Loucy (cell line): ENCODE results near the gene CCDC150.

Source experiments
- H2AFZ ChIP-seq: fragments of 200-600 bp; sonication (generic); 2 replicates; pipeline ENCODE4 v1.6.0; 2016; ENCODE audit warnings: antibody characterized with exemption, mild to moderate bottlenecking, low read length, moderate library complexity
- H3F3A ChIP-seq: fragments of 200-600 bp; 2 replicates; pipeline ENCODE4 v1.6.0; 2016; ENCODE audit warnings: antibody characterized with exemption, low read depth, mild to moderate bottlenecking
- H3K27me3 ChIP-seq: fragments of 200-600 bp; sonication (generic); 2 replicates; pipeline ENCODE4 v1.6.1; 2014; ENCODE audit warnings: low read length, mild to moderate bottlenecking; ENCODE audit not compliant: insufficient read depth, poor library complexity, severe bottlenecking
- H3K36me3 ChIP-seq: fragments of 200-600 bp; sonication (generic); 2 replicates; pipeline ENCODE4 v1.6.1; 2016; ENCODE audit warnings: low read length; ENCODE audit not compliant: insufficient read depth
- H3K4me1 ChIP-seq: fragments of 200-600 bp; sonication (generic); 2 replicates; pipeline ENCODE4 v1.5.1; 2014; ENCODE audit warnings: low read length, mild to moderate bottlenecking; ENCODE audit not compliant: insufficient read depth, poor library complexity, severe bottlenecking
- H3K4me2 ChIP-seq: fragments of 200-600 bp; sonication (generic); 2 replicates; pipeline ENCODE4 v1.6.0; 2014; ENCODE audit warnings: antibody characterized with exemption, low read length, low read depth, mild to moderate bottlenecking; ENCODE audit not compliant: poor library complexity, severe bottlenecking
- H3K4me3 ChIP-seq: fragments of 200-600 bp; sonication (generic); 2 replicates; pipeline ENCODE4 v1.5.1; 2014; ENCODE audit warnings: low read length, mild to moderate bottlenecking, mixed read lengths; ENCODE audit not compliant: poor library complexity, severe bottlenecking
- H3K79me2 ChIP-seq: fragments of 200-600 bp; sonication (generic); 2 replicates; pipeline ENCODE4 v1.6.1; 2014; ENCODE audit warnings: low read length; ENCODE audit not compliant: insufficient read depth
- H3K9ac ChIP-seq: fragments of 200-600 bp; sonication (generic); 2 replicates; pipeline ENCODE4 v1.6.0; 2014; ENCODE audit warnings: mild to moderate bottlenecking, low read depth, low read length, moderate library complexity; ENCODE audit not compliant: poor library complexity, severe bottlenecking
- H3K9me2 ChIP-seq: fragments of 200-600 bp; sonication (generic); replicated peaks from 2 replicates; pipeline ENCODE4 v1.6.1; 2016; ENCODE audit warnings: low read depth, low read length, mixed read lengths
- H3K9me3 ChIP-seq: fragments of 200-600 bp; sonication (generic); 2 replicates; pipeline ENCODE4 v1.6.1; 2014; ENCODE audit warnings: mild to moderate bottlenecking, antibody characterized with exemption, low read length, low read depth; ENCODE audit not compliant: insufficient read depth
- H4K20me1 ChIP-seq: fragments of 200-600 bp; sonication (generic); 2 replicates; pipeline ENCODE4 v1.6.0; 2014; ENCODE audit warnings: antibody characterized with exemption, low read length, mild to moderate bottlenecking; ENCODE audit not compliant: insufficient read depth, poor library complexity, severe bottlenecking
- CTCF ChIP-seq: fragments of 200-600 bp; sonication (generic); conservative IDR thresholded peaks from 2 replicates; pipeline ENCODE4 v1.5.1; 2014; ENCODE audit warnings: mild to moderate bottlenecking, antibody characterized with exemption, low read length
- EZH2phosphoT487 ChIP-seq: fragments of 200-600 bp; IDR thresholded peaks from 2 replicates; pipeline ENCODE4 v1.6.1; 2018; ENCODE audit warnings: antibody characterized with exemption, mild to moderate bottlenecking, moderate library complexity, borderline replicate concordance

The CCDC150 gene

DNA sequence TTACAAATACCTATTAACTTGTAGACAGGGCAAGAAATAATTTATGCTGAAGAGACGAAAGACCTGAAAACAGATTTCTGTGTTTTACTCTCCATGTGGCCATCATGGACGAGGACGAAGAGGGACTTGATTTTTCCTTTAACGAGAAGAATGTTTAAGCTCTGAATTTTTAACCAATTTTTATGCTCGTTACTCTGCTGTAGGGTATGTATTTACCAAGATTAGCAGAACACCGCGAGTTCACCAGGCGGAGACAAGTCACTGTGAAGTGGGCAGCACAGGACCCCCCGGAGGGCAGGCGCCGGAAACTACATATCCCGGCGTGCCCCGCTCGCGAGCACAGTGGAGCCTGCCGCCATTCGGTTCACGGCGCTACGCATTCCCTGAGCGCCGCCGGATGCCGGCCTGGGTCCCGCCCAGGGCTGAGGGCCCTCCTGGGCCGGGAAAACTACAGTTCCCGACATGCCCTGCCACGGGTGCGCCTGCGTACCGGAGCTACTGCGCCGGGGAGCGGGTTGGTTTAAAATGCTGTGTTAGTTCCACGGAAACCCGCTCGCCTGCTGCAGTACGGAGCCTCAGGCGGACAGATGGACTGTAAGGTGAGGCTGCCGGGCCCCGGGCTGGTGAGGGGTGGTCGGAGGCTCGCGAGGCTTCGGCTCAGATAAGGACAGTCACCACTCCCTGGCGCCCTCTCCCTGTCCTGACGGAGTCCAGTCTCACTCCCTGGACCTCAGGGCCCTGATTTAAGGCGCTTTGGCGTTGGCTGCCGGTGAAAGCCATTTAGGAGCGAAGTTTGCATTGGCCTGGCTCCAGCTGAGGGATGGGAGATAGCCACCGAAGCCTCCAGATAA, at the start of gene CCDC150:
TSS of gene CCDC150 (plus strand) at position 536 of the 851 bp plus-strand sequence. CDS start at position 588, 52 bp downstream.
- H3K4me2 ChIP-seq, result peak within 1 kb of the TSS; percentile 78
- no peaks in the 10 kb centered on the region for H3K27me3 ChIP-seq
- no peaks in the 10 kb centered on the region for H3K36me3 ChIP-seq
- H3K9me3 ChIP-seq, result no peaks in the 10 kb centered on the region
- H3K4me3 ChIP-seq, result peak within 1 kb of the TSS; percentile 80
- peak within 1 kb of the TSS; percentile 69 for H3K9ac ChIP-seq
- H3K4me1 ChIP-seq, result peaks cover 32% of the 10 kb centered on the region
- peak within 1 kb of the TSS; percentile 99 for H2AFZ ChIP-seq
- no peaks in the 10 kb centered on the region for H4K20me1 ChIP-seq
- no peaks in the 10 kb centered on the region for H3K9me2 ChIP-seq
- no peak for TF ChIP-seq EZH2phosphoT487
- no peak for TF ChIP-seq CTCF
- no peaks in the 10 kb centered on the region for H3F3A ChIP-seq
- H3K79me2 ChIP-seq, result peaks cover 39% of the 10 kb centered on the region; the same call in 1 of the 2 replicates

GRCh38 chr2:196590286-196590685, 49.2 kb upstream of the CCDC150 start:
- H3K79me2 ChIP-seq, result no peaks in the 10 kb centered on the region
- no peak overlapping the region for H3K4me3 ChIP-seq
- no peaks in the 10 kb centered on the region for H3K36me3 ChIP-seq
- no peaks in the 10 kb centered on the region for H3F3A ChIP-seq
- no peaks in the 10 kb centered on the region for H3K9me2 ChIP-seq
- H3K9me3 ChIP-seq, result no peaks in the 10 kb centered on the region
- H3K4me2 ChIP-seq, result no peak overlapping the region
- TF ChIP-seq CTCF, result no peak
- no peak for TF ChIP-seq EZH2phosphoT487
- no peak overlapping the region for H3K9ac ChIP-seq
- no peaks in the 10 kb centered on the region for H4K20me1 ChIP-seq
- H3K27me3 ChIP-seq, result peaks cover 18% of the 10 kb centered on the region
- H2AFZ ChIP-seq, result no peak overlapping the region
- peaks cover 7% of the 10 kb centered on the region for H3K4me1 ChIP-seq

GRCh38 chr2:196591004-196591403, 48.5 kb upstream of the CCDC150 start:
- H3K9me2 ChIP-seq, result no peaks in the 10 kb centered on the region
- H3K27me3 ChIP-seq, result peaks cover 18% of the 10 kb centered on the region
- H2AFZ ChIP-seq, result no peak overlapping the region
- peaks cover 7% of the 10 kb centered on the region for H3K4me1 ChIP-seq
- no peaks in the 10 kb centered on the region for H3K9me3 ChIP-seq
- no peaks in the 10 kb centered on the region for H3K36me3 ChIP-seq
- no peak overlapping the region for H3K9ac ChIP-seq
- no peaks in the 10 kb centered on the region for H4K20me1 ChIP-seq
- no peaks in the 10 kb centered on the region for H3F3A ChIP-seq
- H3K4me2 ChIP-seq, result no peak overlapping the region
- H3K4me3 ChIP-seq, result no peak overlapping the region
- H3K79me2 ChIP-seq, result no peaks in the 10 kb centered on the region
- TF ChIP-seq CTCF (no peak), EZH2phosphoT487 (no peak)
